HepG2 (cell line): Measurements from ENCODE around the gene NME9. TPM values are rescaled to one million over a fixed set of nuclear protein-coding genes. Genes with fewer than 3 reads are reported as not detected.

Experiments
- ATAC-seq: fragments of 200-7000 bp; cut with Tn5 transposase; 3 replicates; pipeline ENCODE4 v1.9.1; 2020; ENCODE audit warnings: mild to moderate bottlenecking, moderate library complexity
- BruUV-seq: library from RNA; stranded (reverse); fragments of 400-500 nt; replicated peaks from 2 replicates; lab custom pipeline; 2021; lab: Mats Ljungman, UMichigan
- CTCF ChIA-PET: fragments of 300-600 bp; formaldehyde crosslinking; extraction: SDS; loops from one replicate; lab custom pipeline; 2021; ENCODE audit warnings: low total read pairs, inconsistent platforms, low intra/inter-chr PET ratio; lab: Yijun Ruan, JAX
- POLR2A ChIA-PET: fragments of 350-600 bp; sonication (Branson Sonifier 250); formaldehyde crosslinking; loops from one replicate; lab custom pipeline; 2020; ENCODE audit warnings: antibody characterized with exemption, inconsistent platforms; lab: Yijun Ruan, JAX
- DNase-seq: peaks from one replicate; pipeline ENCODE4 v3.0.0-alpha.2; 2015; ENCODE audit warnings: low spot score
- FAIRE-seq: peaks from 3 replicates; lab custom pipeline; 2011; peaks lifted over from hg19 to GRCh38; lab: Jason Lieb, UNC
- H2AFZ ChIP-seq: one replicate; pipeline ENCODE4 v1.6.1; 2011; ENCODE audit warnings: low read length, inconsistent platforms
- H3K27ac ChIP-seq: fragments of 300-600 bp; 3 replicates; pipeline ENCODE4 v1.8.0; 2011; ENCODE audit warnings: mixed run types, mild to moderate bottlenecking, mixed read lengths, low read length, inconsistent platforms; ENCODE audit not compliant: insufficient read depth; ENCODE audit errors: extremely low read length
- H3K27me3 ChIP-seq, 2 experiments: fragments of 200-600 bp in 1 of 2; 2 replicates in 1 of 2; 3 replicates in 1 of 2; pipeline versions ENCODE4 v1.6.0 to v1.8.0; 2011; ENCODE audit warnings: low read length in 2 of 2, mild to moderate bottlenecking in 2 of 2, moderate library complexity in 2 of 2, inconsistent platforms in 1 of 2; ENCODE audit not compliant: insufficient read depth in 2 of 2, control insufficient read depth in 1 of 2
- H3K36me3 ChIP-seq, 2 experiments: fragments of 200-600 bp in 1 of 2; replicated peaks in 1 of 2; 2 replicates in 1 of 2; 3 replicates in 1 of 2; pipeline versions ENCODE4 v1.5.1 to v1.8.0; 2011; ENCODE audit warnings: low read length in 2 of 2, inconsistent platforms in 1 of 2; ENCODE audit not compliant: insufficient read depth in 2 of 2, control insufficient read depth in 1 of 2
- H3K4me1 ChIP-seq: 2 replicates; pipeline ENCODE4 v1.5.1; 2012; ENCODE audit warnings: low read length, inconsistent platforms; ENCODE audit not compliant: insufficient read depth
- H3K4me2 ChIP-seq: 2 replicates; pipeline ENCODE4 v1.6.0; 2011; ENCODE audit warnings: low read depth, low read length, inconsistent platforms
- H3K4me3 ChIP-seq, 3 experiments: fragments of 200-600 bp in 1 of 3; sonication (generic), shearing (Covaris generic) in 1 of 3; replicated peaks in 1 of 3; 2 replicates each; pipeline ENCODE4 v1.5.1; 2011 to 2016; ENCODE audit warnings: low read length in 3 of 3, inconsistent platforms in 2 of 3, low read depth in 2 of 3, mild to moderate bottlenecking in 2 of 3, control low read depth in 1 of 3, mixed read lengths in 1 of 3; ENCODE audit not compliant: insufficient read depth in 1 of 3
- H3K79me2 ChIP-seq: one replicate; pipeline ENCODE4 v1.6.1; 2011; ENCODE audit warnings: low read length, inconsistent platforms; ENCODE audit not compliant: insufficient read depth
- H3K9ac ChIP-seq: 2 replicates; pipeline ENCODE4 v1.6.0; 2011; ENCODE audit warnings: mild to moderate bottlenecking, low read depth, low read length, inconsistent platforms; ENCODE audit not compliant: insufficient read depth
- H3K9me3 ChIP-seq: 2 replicates; pipeline ENCODE4 v1.5.1; 2012; ENCODE audit warnings: mild to moderate bottlenecking, low read length
- H4K20me1 ChIP-seq: 2 replicates; pipeline ENCODE4 v1.6.0; 2011; ENCODE audit warnings: inconsistent platforms, mild to moderate bottlenecking, low read length, moderate library complexity; ENCODE audit not compliant: insufficient read depth
- FIP1L1 ChIP-seq: fragments of 200-400 bp; formaldehyde crosslinking; IDR thresholded peaks from 2 replicates; pipeline ENCODE4 v1.6.1; 2018; ENCODE audit warnings: low read depth, mild to moderate bottlenecking, low read length, moderate library complexity, borderline replicate concordance; ENCODE audit not compliant: insufficient read depth
- FOXP1 ChIP-seq, 2 experiments: fragments of 450-650 bp in 1 of 2; IDR thresholded peaks; 2 replicates each; pipeline ENCODE4 v1.6.1; 2017 to 2018; ENCODE audit warnings: antibody characterized with exemption in 1 of 2
- HBP1 ChIP-seq: IDR thresholded peaks from 2 replicates; pipeline ENCODE4 v1.6.1; 2016; ENCODE audit warnings: low read depth, control low read depth
- KLF12 ChIP-seq: sonication (generic); formaldehyde crosslinking; IDR thresholded peaks from 2 replicates; pipeline ENCODE4 v1.4.0; 2020; ENCODE audit warnings: missing genetic modification reagents, borderline replicate concordance
- RCOR2 ChIP-seq: IDR thresholded peaks from 2 replicates; pipeline ENCODE4 v1.6.1; 2016; ENCODE audit warnings: missing biosample characterization, missing genetic modification reagents
- SRSF4 ChIP-seq: fragments of 200-400 bp; formaldehyde crosslinking; IDR thresholded peaks from one replicate; pipeline ENCODE4 v1.6.1; 2018; ENCODE audit warnings: mild to moderate bottlenecking, low read depth, low read length, moderate library complexity; ENCODE audit not compliant: poor library complexity, severe bottlenecking
- TGIF2 ChIP-seq: IDR thresholded peaks from 2 replicates; pipeline ENCODE4 v1.6.1; 2016; ENCODE audit warnings: control low read depth, missing compliant biosample characterization
- ZBTB21 ChIP-seq: sonication (generic); formaldehyde crosslinking; IDR thresholded peaks from 2 replicates; pipeline ENCODE4 v1.4.0; 2020; ENCODE audit warnings: missing genetic modification reagents
- ZNF407 ChIP-seq: sonication (generic); formaldehyde crosslinking; IDR thresholded peaks from one replicate; pipeline ENCODE4 v1.5.1; 2020; ENCODE audit warnings: mild to moderate bottlenecking, missing genetic modification reagents; ENCODE audit errors: not compliant biosample characterization
- ZNF430 ChIP-seq: sonication (generic); formaldehyde crosslinking; IDR thresholded peaks from 2 replicates; pipeline ENCODE4 v1.9.0; 2021; ENCODE audit warnings: mild to moderate bottlenecking, missing genetic modification reagents
- ZSCAN12 ChIP-seq: sonication (generic); formaldehyde crosslinking; IDR thresholded peaks from 2 replicates; pipeline ENCODE4 v1.9.0; 2021; ENCODE audit warnings: mild to moderate bottlenecking, missing genetic modification reagents
- whole genome bisulfite sequencing: methylation state at CpG from one replicate; pipeline ENCODE4 v1.1.6; 2017; ENCODE audit warnings: low lambda C conversion rate; 5-methylcytosine and 5-hydroxymethylcytosine counted together
- in situ Hi-C: cut with HindIII; loops from 2 replicates; pipeline ENCODE4 v1.10.0; 2017; ENCODE audit warnings: low pct_unique_long_range_greater_than_20kb; ENCODE audit not compliant: extremely low pct_ligation_motif_present
- intact Hi-C: fragments of 100-400 bp; cut with micrococcal nuclease; formaldehyde crosslinking; loops from one replicate; pipeline ENCODE4 v1.10.0; 2022; ENCODE audit not compliant: unreplicated experiment
- polyA plus RNA-seq, 8 experiments: library from polyadenylated mRNA; depleted of rRNA in 3 of 8; stranded (reverse) in 7 of 8; unstranded in 1 of 8; fragments of >200 nt; fragmentation: Illumina TruSeq in 4 of 8; extraction: Trizol in 4 of 8; gene quantifications; 2 replicates each; pipeline versions ENCODE4 v1.2.1 to v1.2.3, GENCODE V29; 2011 to 2016; ENCODE audit warnings: low read depth in 4 of 8, missing spikeins in 1 of 8, mixed read lengths in 1 of 8; ENCODE audit not compliant: insufficient read depth in 1 of 8
- total RNA-seq, 5 experiments: library from RNA; depleted of rRNA; stranded (reverse); fragments of >200 nt; fragmentation: Illumina TruSeq; extraction: Trizol; gene quantifications; 2 replicates each; pipeline ENCODE4 v1.2.3, GENCODE V29; 2016; ENCODE audit warnings: low read depth in 1 of 5

NME9 gene
- total and polyA plus RNA-seq, 2 of the 13 experiments (the other 11 are each of a cell fraction or from before 2014, with no cell fraction given): not detected

GRCh38 chr3:138260611-138261010 lies 69.0 kb downstream of the NME9 start:
- H3K9me3 ChIP-seq: no peaks in the 10 kb centered on the region
- TF ChIP-seq TGIF2: no peak
- TF ChIP-seq SRSF4: no peak
- no peak for TF ChIP-seq FOXP1 (IDR thresholded peaks at IDR 0.05)
- TF ChIP-seq FOXP1 (CRISPR knock-in tag; IDR thresholded peaks at IDR 0.05): no peak
- no peak for TF ChIP-seq ZBTB21 (CRISPR knock-in tag)
- no peak for TF ChIP-seq ZNF407
- no peak for TF ChIP-seq KLF12 (CRISPR knock-in tag)
- TF ChIP-seq HBP1 (CRISPR knock-in tag): no peak
- no peak for TF ChIP-seq ZNF430 (CRISPR knock-in tag)
- no peak for TF ChIP-seq FIP1L1
- TF ChIP-seq RCOR2: no peak
- no peak for TF ChIP-seq ZSCAN12
- TF ChIP-seq, all 625 proteins: peak for 0
- WGBS: 95% methylated on average over 1 of the region's 1 CpG
- H3K27ac ChIP-seq: no peak overlapping the region
- H3K4me2 ChIP-seq: no peak overlapping the region
- H3K4me3 ChIP-seq: no peak overlapping the region
- H3K79me2 ChIP-seq: no peaks in the 10 kb centered on the region
- in situ Hi-C loops: no loop called here
- H3K4me1 ChIP-seq: no peaks in the 10 kb centered on the region
- no peak overlapping the region for H3K9ac ChIP-seq
- intact Hi-C loops: no loop called here
- H2AFZ ChIP-seq: no peak overlapping the region
- H4K20me1 ChIP-seq: no peaks in the 10 kb centered on the region
- no peak for FAIRE-seq
- no peak for DNase-seq
- BruUV-seq: no TSS peak
- CTCF ChIA-PET: no interaction called here
- no peaks in the 10 kb centered on the region for H3K27me3 ChIP-seq
- POLR2A ChIA-PET: no interaction called here
- no peak for ATAC-seq
- H3K36me3 ChIP-seq: peaks cover 2 to 7% of the 10 kb centered on the region in 2 experiments; a peak in 3 of 5 replicates
